Kasumi-1 (cell line): ENCODE data around the gene GAS2L2.

Source experiments
- DNase-seq, 2 experiments: peaks; one replicate each; lab custom pipeline; 2025; lab: John Stamatoyannopoulos, UW

GAS2L2 gene

GRCh38 chr17:35695613-35696012, 57.4 kb downstream of the GAS2L2 start:
- DNase-seq, result no peak

GRCh38 chr17:35694906-35695305, 58.1 kb downstream of the GAS2L2 start:
- DNase-seq, result no peak
